Ovary (tissue), 9 donors: ENCODE measurements around the gene CDK9. TPM values are rescaled to one million over a fixed set of nuclear protein-coding genes. Genes with fewer than 3 reads are reported as not detected.

ENCODE experiments used
- DNase-seq, 5 donors: peaks; one replicate each; pipeline ENCODE4 v3.0.0-alpha.2; 2019 to 2020
- H3K27ac ChIP-seq, 2 donors: fragments of 200-600 bp; one replicate each; pipeline versions ENCODE4 v1.5.1 to v1.8.0; 2019 to 2022
- H3K27me3 ChIP-seq: fragments of 200-600 bp; one replicate; pipeline ENCODE4 v1.8.0; 2022
- H3K36me3 ChIP-seq: fragments of 200-600 bp; sonication (generic); one replicate; pipeline ENCODE4 v1.5.1; 2019
- H3K4me1 ChIP-seq: one replicate; pipeline ENCODE4 v1.8.1; 2013; ENCODE audit warnings: mild to moderate bottlenecking, moderate library complexity; ENCODE audit not compliant: insufficient read depth
- H3K4me3 ChIP-seq: fragments of 200-600 bp; sonication (generic); one replicate; pipeline ENCODE4 v1.5.1; 2017
- H3K9me3 ChIP-seq, 2 donors: fragments of 200-600 bp in 1 of 2; sonication (generic) in 1 of 2; one replicate each; pipeline versions ENCODE4 v1.5.1 to v1.8.1; 2013 to 2019; ENCODE audit warnings: mild to moderate bottlenecking in 1 of 2, moderate library complexity in 1 of 2
- EP300 ChIP-seq: sonication (generic); formaldehyde crosslinking; IDR thresholded peaks from one replicate; pipeline ENCODE4 v1.6.1; 2017; ENCODE audit warnings: antibody characterized with exemption
- POLR2A ChIP-seq: fragments of 450-650 bp; IDR thresholded peaks from one replicate; pipeline ENCODE4 v1.6.1; 2017; ENCODE audit warnings: antibody characterized with exemption, mild to moderate bottlenecking, moderate library complexity
- WGBS, 3 donors: extraction: QIAGEN DNeasy Blood & Tissue Kit in 1 of 3; methylation state at CpG; one replicate each; pipeline versions ENCODE4 v1.1.5 to v1.1.7; 2013 to 2017; 5-methylcytosine and 5-hydroxymethylcytosine counted together
- intact Hi-C, 4 donors: fragments of 100-400 bp; cut with DNase I; formaldehyde crosslinking; loops; one replicate each; pipeline versions ENCODE4 v1.11.0 to v1.15.1; 2022 to 2023
- polyA plus RNA-seq, 2 donors: library from polyadenylated mRNA; stranded (reverse); fragments of 200-250 nt in 1 of 2; fragments of 350-450 nt in 1 of 2; fragmentation: Illumina TruSeq in 1 of 2; extraction: RNeasy Lipid Tissue Mini Kit (QIAGEN cat#74804) in 1 of 2; gene quantifications; one replicate each; pipeline ENCODE4 v1.2.3, GENCODE V29; 2013 to 2014
- total RNA-seq, 7 donors: library from RNA; depleted of rRNA in 2 of 7; stranded (reverse); fragments of >200 nt in 2 of 7; fragmentation: NEBNext Ultra II Directional in 3 of 7; extraction: Animal tissue kit (Norgen Biotek cat#: 25700) in 3 of 7; gene quantifications; one replicate each; pipeline versions ENCODE4 v1.1.0 to v1.2.4, GENCODE V29; 2016 to 2023
- TF ChIP-seq, protein P1 (sequence below), 3 donors: fragments of 450-650 bp in 2 of 3; fragments of 200-600 bp in 1 of 3; IDR thresholded peaks; one replicate each; pipeline versions ENCODE4 v1.5.1 to v1.8.0; 2016 to 2022; ENCODE audit warnings: antibody characterized with exemption in 3 of 3, mild to moderate bottlenecking in 1 of 3
- donor health status: DM: no; HTN: no; CAD: no; lungs with moderate emphysema.
- donor health status: DM: no; HTN: no; CAD: no.
- donor health status: Bipolar disorder and iron deficiency.
- donor health status: DM: yes; HTN: yes; CAD: no.
- donor health status: DM: no; HTN: no; CAD: no.
- donor health status: DM: yes; HTN: yes; CAD: no.

The CDK9 gene
- total and polyA plus RNA-seq, 9 donors = 71.7 to 209 (median 129) TPM

DNA sequence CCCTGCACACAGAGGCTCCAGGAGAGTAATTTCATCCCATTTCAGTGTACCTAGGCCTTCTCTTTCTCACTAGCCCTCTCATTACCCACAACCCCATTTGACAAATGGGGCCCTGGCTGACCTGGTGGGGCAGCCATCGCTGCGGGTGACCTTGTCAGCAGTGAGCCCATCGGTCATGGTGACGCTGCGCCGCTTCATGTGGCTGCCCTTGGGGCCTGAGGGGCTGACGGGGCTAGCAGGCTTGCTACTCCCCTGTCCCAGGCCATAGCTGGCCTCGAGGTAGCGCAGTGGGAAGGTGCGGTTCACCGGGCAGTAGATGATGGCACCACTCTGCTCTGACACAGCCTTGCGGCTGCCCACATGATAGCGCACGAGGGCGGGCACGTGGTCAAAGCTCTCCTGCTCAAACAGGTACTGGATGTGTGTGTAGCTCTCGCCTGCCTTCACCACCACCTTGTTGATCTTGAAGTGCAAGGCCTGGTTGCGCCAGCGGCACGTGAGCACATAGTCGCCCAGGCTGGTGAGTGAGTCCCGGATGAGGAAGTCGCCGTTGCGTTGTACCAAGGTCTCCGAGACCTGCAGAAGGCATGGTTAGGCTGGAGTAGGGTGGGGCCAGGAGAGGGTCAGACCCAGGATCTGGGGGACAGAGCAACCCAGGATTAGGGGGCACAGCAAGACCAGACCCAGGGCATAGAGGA lies 36.6 kb upstream of the CDK9 start:
- no peaks in the 10 kb centered on the region for H3K36me3 ChIP-seq
- no peak overlapping the region for H3K4me3 ChIP-seq
- H3K27me3 ChIP-seq = no peaks in the 10 kb centered on the region
- TF ChIP-seq, protein P1, sequence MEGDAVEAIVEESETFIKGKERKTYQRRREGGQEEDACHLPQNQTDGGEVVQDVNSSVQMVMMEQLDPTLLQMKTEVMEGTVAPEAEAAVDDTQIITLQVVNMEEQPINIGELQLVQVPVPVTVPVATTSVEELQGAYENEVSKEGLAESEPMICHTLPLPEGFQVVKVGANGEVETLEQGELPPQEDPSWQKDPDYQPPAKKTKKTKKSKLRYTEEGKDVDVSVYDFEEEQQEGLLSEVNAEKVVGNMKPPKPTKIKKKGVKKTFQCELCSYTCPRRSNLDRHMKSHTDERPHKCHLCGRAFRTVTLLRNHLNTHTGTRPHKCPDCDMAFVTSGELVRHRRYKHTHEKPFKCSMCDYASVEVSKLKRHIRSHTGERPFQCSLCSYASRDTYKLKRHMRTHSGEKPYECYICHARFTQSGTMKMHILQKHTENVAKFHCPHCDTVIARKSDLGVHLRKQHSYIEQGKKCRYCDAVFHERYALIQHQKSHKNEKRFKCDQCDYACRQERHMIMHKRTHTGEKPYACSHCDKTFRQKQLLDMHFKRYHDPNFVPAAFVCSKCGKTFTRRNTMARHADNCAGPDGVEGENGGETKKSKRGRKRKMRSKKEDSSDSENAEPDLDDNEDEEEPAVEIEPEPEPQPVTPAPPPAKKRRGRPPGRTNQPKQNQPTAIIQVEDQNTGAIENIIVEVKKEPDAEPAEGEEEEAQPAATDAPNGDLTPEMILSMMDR (IDR thresholded peaks at IDR 0.05) = no peak
- TF ChIP-seq EP300 (no peak), POLR2A (no peak)
- no peaks in the 10 kb centered on the region for H3K9me3 ChIP-seq
- 93 to 94% (median 94%) methylated on average over 24 to 26 of the region's 26 CpGs for WGBS, 3 donors
- no peak overlapping the region for H3K27ac ChIP-seq
- DNase-seq = no peak
- intact Hi-C loops = loop anchor here in 1 of 4 donors (10.0 kb wide), 1 partner anchor 244 kb away; no protein-coding TSS in a partner anchor
- no peaks in the 10 kb centered on the region for H3K4me1 ChIP-seq

DNA sequence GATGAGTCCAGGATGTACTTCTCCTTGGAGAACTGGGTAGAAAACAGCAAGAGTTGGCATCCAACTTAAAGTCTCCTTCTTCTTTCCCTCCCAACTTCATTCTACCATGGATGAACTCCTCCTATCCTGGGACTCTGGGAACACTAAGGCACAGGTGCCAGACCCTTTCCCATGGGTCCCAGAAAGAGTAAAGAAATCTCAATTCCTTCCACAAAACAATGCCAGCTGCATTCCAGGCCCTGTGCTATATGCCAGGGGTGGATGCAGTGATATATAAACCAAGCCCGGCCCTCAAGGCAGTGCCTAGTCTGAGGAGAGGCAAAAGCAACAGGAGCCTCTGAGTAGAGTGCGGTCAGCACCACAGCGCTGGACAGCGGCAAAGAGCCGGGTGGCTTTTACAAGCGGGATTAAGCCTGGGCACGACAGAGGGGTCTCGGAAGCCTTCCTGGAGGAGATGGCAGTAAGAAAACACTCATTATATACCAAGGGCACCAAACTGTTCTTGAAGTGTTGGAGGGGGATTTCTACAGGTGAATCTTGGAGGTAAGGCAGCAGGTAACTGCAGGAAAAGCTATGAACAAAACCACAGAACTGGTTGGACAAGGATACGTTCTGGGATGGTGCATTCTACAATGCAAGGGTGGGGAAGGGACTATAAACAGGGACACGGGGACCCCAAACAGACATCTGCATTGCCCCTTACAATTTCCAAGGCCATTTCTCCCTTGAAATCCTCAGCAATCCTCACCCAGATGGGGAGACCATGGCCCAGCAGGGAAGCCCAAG lies 34.4 kb upstream of the CDK9 start:
- Histone ChIP-seq H3K9me3 (no peaks in the 10 kb centered on the region), H3K36me3 (no peaks in the 10 kb centered on the region), H3K27me3 (no peaks in the 10 kb centered on the region), H3K4me1 (no peaks in the 10 kb centered on the region), H3K4me3 (no peak overlapping the region), H3K27ac (no peak overlapping the region)
- 16 to 21% (median 19%) methylated on average over 10 of the region's 10 CpGs for WGBS, 3 donors
- intact Hi-C loops = no loop called here
- DNase-seq = peak in 1 of 5 donors; percentile 61
- TF ChIP-seq, protein P1 (IDR thresholded peaks at IDR 0.05) = no peak
- TF ChIP-seq POLR2A (no peak), EP300 (no peak)

DNA sequence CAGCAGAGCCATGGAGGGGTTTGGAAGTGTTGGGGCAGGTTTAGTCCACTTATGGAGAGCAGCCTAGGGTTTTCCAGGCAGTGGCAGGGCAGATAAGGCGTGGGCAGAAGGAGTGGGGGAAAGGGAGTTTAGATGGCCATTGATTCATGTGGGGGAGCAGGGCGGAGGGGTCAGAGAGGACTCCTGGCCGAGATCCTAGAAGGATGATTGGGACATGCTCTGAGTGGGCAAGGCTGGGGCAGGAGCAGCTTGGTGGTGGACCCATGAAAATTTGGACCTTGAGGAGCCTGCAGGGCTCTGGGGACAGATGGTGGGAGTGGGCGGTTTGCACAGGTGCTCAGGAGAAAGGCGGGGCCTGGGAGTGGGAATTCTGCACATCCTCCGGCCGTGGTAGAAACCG lies 32.7 kb upstream of the CDK9 start:
- 73 to 81% (median 81%) methylated on average over 8 of the region's 8 CpGs for WGBS, 3 donors
- no peak for DNase-seq
- no peak overlapping the region for H3K4me3 ChIP-seq
- H3K27me3 ChIP-seq = no peaks in the 10 kb centered on the region
- H3K4me1 ChIP-seq = no peaks in the 10 kb centered on the region
- no peaks in the 10 kb centered on the region for H3K36me3 ChIP-seq
- no peak overlapping the region for H3K27ac ChIP-seq
- intact Hi-C loops = no loop called here
- TF ChIP-seq POLR2A = no peak
- TF ChIP-seq EP300 = no peak
- TF ChIP-seq, protein P1 (IDR thresholded peaks at IDR 0.05) = no peak
- H3K9me3 ChIP-seq = no peaks in the 10 kb centered on the region

DNA sequence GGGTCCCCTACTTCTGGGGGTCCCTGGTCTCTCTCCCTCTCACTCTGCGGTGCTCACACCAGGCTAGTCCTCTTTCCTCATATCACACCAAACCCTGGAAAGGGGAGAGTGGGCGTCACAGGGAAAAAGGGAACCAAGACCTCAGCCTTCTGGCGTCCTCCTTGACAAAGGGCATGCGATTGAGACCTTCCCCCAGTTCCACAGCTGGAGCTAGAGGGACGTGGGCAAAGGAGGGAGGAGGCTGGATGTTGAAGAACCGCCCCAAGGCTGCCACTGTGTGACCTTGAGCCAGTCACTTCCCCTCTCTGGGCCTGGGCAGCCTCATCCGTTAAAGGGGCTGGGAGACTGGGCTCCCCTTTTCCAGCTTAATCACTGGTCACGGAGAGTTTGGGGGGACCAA lies 32.2 kb upstream of the CDK9 start:
- H3K27ac ChIP-seq = no peak overlapping the region
- intact Hi-C loops = no loop called here
- no peak overlapping the region for H3K4me3 ChIP-seq
- 51 to 78% (median 67%) methylated on average over 8 of the region's 8 CpGs for WGBS, 3 donors
- no peaks in the 10 kb centered on the region for H3K4me1 ChIP-seq
- no peak for DNase-seq
- H3K9me3 ChIP-seq = no peaks in the 10 kb centered on the region
- no peaks in the 10 kb centered on the region for H3K27me3 ChIP-seq
- H3K36me3 ChIP-seq = no peaks in the 10 kb centered on the region
- TF ChIP-seq EP300 = no peak
- no peak for TF ChIP-seq POLR2A
- TF ChIP-seq, protein P1 (IDR thresholded peaks at IDR 0.05) = no peak
